Loucy (cell line): ENCODE measurements around the gene MYO5C.

ENCODE experiments used
- H2AFZ ChIP-seq: fragments of 200-600 bp; sonication (generic); 2 replicates; pipeline ENCODE4 v1.6.0; 2016; ENCODE audit warnings: antibody characterized with exemption, mild to moderate bottlenecking, low read length, moderate library complexity
- H3F3A ChIP-seq: fragments of 200-600 bp; 2 replicates; pipeline ENCODE4 v1.6.0; 2016; ENCODE audit warnings: antibody characterized with exemption, low read depth, mild to moderate bottlenecking
- H3K27me3 ChIP-seq: fragments of 200-600 bp; sonication (generic); 2 replicates; pipeline ENCODE4 v1.6.1; 2014; ENCODE audit warnings: low read length, mild to moderate bottlenecking; ENCODE audit not compliant: insufficient read depth, poor library complexity, severe bottlenecking
- H3K36me3 ChIP-seq: fragments of 200-600 bp; sonication (generic); 2 replicates; pipeline ENCODE4 v1.6.1; 2016; ENCODE audit warnings: low read length; ENCODE audit not compliant: insufficient read depth
- H3K4me1 ChIP-seq: fragments of 200-600 bp; sonication (generic); 2 replicates; pipeline ENCODE4 v1.5.1; 2014; ENCODE audit warnings: low read length, mild to moderate bottlenecking; ENCODE audit not compliant: insufficient read depth, poor library complexity, severe bottlenecking
- H3K4me2 ChIP-seq: fragments of 200-600 bp; sonication (generic); 2 replicates; pipeline ENCODE4 v1.6.0; 2014; ENCODE audit warnings: antibody characterized with exemption, low read length, low read depth, mild to moderate bottlenecking; ENCODE audit not compliant: poor library complexity, severe bottlenecking
- H3K4me3 ChIP-seq: fragments of 200-600 bp; sonication (generic); 2 replicates; pipeline ENCODE4 v1.5.1; 2014; ENCODE audit warnings: low read length, mild to moderate bottlenecking, mixed read lengths; ENCODE audit not compliant: poor library complexity, severe bottlenecking
- H3K79me2 ChIP-seq: fragments of 200-600 bp; sonication (generic); 2 replicates; pipeline ENCODE4 v1.6.1; 2014; ENCODE audit warnings: low read length; ENCODE audit not compliant: insufficient read depth
- H3K9ac ChIP-seq: fragments of 200-600 bp; sonication (generic); 2 replicates; pipeline ENCODE4 v1.6.0; 2014; ENCODE audit warnings: mild to moderate bottlenecking, low read depth, low read length, moderate library complexity; ENCODE audit not compliant: poor library complexity, severe bottlenecking
- H3K9me2 ChIP-seq: fragments of 200-600 bp; sonication (generic); replicated peaks from 2 replicates; pipeline ENCODE4 v1.6.1; 2016; ENCODE audit warnings: low read depth, low read length, mixed read lengths
- H3K9me3 ChIP-seq: fragments of 200-600 bp; sonication (generic); 2 replicates; pipeline ENCODE4 v1.6.1; 2014; ENCODE audit warnings: mild to moderate bottlenecking, antibody characterized with exemption, low read length, low read depth; ENCODE audit not compliant: insufficient read depth
- H4K20me1 ChIP-seq: fragments of 200-600 bp; sonication (generic); 2 replicates; pipeline ENCODE4 v1.6.0; 2014; ENCODE audit warnings: antibody characterized with exemption, low read length, mild to moderate bottlenecking; ENCODE audit not compliant: insufficient read depth, poor library complexity, severe bottlenecking
- EZH2phosphoT487 ChIP-seq: fragments of 200-600 bp; IDR thresholded peaks from 2 replicates; pipeline ENCODE4 v1.6.1; 2018; ENCODE audit warnings: antibody characterized with exemption, mild to moderate bottlenecking, moderate library complexity, borderline replicate concordance
- TF ChIP-seq, protein P1 (sequence below): fragments of 200-600 bp; sonication (generic); conservative IDR thresholded peaks from 2 replicates; pipeline ENCODE4 v1.5.1; 2014; ENCODE audit warnings: mild to moderate bottlenecking, antibody characterized with exemption, low read length

Gene MYO5C

DNA sequence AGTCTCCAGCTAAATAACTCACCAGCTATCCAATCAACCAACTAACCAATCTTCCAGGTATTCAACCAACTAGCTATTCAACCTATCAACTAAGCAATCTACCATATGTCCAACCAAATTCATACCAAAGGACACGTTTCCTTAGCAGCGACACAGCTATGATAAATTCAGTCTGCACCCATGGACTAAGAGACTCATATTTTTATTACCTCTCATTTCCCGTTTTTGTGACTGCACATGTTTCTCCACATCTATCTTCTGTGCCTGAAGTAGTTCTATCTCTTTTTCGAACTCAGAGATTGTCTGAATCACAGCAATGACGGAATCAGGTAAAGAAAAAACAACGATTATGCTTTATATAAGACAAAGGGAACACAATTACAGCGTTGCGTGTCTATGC is 70.4 kb downstream of the MYO5C start:
- Histone ChIP-seq H3K36me3 (no peaks in the 10 kb centered on the region), H2AFZ (no peak overlapping the region), H4K20me1 (no peaks in the 10 kb centered on the region), H3K79me2 (peaks cover 27% of the 10 kb centered on the region), H3F3A (peaks cover 6% of the 10 kb centered on the region; the same call in 1 of the 2 replicates), H3K27me3 (no peaks in the 10 kb centered on the region), H3K9me3 (no peaks in the 10 kb centered on the region), H3K9me2 (no peaks in the 10 kb centered on the region), H3K9ac (no peak overlapping the region), H3K4me1 (peaks cover 44% of the 10 kb centered on the region), H3K4me2 (peak overlapping the region; percentile 98), H3K4me3 (no peak overlapping the region)
- TF ChIP-seq, protein P1, sequence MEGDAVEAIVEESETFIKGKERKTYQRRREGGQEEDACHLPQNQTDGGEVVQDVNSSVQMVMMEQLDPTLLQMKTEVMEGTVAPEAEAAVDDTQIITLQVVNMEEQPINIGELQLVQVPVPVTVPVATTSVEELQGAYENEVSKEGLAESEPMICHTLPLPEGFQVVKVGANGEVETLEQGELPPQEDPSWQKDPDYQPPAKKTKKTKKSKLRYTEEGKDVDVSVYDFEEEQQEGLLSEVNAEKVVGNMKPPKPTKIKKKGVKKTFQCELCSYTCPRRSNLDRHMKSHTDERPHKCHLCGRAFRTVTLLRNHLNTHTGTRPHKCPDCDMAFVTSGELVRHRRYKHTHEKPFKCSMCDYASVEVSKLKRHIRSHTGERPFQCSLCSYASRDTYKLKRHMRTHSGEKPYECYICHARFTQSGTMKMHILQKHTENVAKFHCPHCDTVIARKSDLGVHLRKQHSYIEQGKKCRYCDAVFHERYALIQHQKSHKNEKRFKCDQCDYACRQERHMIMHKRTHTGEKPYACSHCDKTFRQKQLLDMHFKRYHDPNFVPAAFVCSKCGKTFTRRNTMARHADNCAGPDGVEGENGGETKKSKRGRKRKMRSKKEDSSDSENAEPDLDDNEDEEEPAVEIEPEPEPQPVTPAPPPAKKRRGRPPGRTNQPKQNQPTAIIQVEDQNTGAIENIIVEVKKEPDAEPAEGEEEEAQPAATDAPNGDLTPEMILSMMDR, result no peak
- TF ChIP-seq EZH2phosphoT487, result no peak

- no peak overlapping the region for H2AFZ ChIP-seq
- no peaks in the 10 kb centered on the region for H3K9me2 ChIP-seq
- TF ChIP-seq EZH2phosphoT487, result no peak
- TF ChIP-seq, protein P1, result no peak
- peak overlapping the region; percentile 87 for H3K4me3 ChIP-seq
- peaks cover 29% of the 10 kb centered on the region for H3K79me2 ChIP-seq
- no peaks in the 10 kb centered on the region for H3K27me3 ChIP-seq
- H3F3A ChIP-seq, result peaks cover 6% of the 10 kb centered on the region; the same call in 1 of the 2 replicates
- H3K36me3 ChIP-seq, result no peaks in the 10 kb centered on the region
- H4K20me1 ChIP-seq, result no peaks in the 10 kb centered on the region
- peak overlapping the region; percentile 98 for H3K4me2 ChIP-seq
- H3K9ac ChIP-seq, result peak overlapping the region; percentile 91
- H3K9me3 ChIP-seq, result no peaks in the 10 kb centered on the region
- peaks cover 52% of the 10 kb centered on the region for H3K4me1 ChIP-seq
Observed at GRCh38 chr15:52224211-52224610, 71.4 kb downstream of the MYO5C start.

GRCh38 chr15:52221730-52222129 is 73.9 kb downstream of the MYO5C start:
- Histone ChIP-seq H3K36me3 (no peaks in the 10 kb centered on the region), H2AFZ (peak overlapping the region; percentile 60), H4K20me1 (no peaks in the 10 kb centered on the region), H3K9me3 (no peaks in the 10 kb centered on the region), H3K4me3 (peak overlapping the region; percentile 87), H3K9me2 (no peaks in the 10 kb centered on the region), H3K27me3 (no peaks in the 10 kb centered on the region), H3F3A (peaks cover 6% of the 10 kb centered on the region; the same call in 1 of the 2 replicates), H3K79me2 (peaks cover 29% of the 10 kb centered on the region), H3K9ac (peak overlapping the region; percentile 91), H3K4me1 (peaks cover 55% of the 10 kb centered on the region), H3K4me2 (peak overlapping the region; percentile 98)
- no peak for TF ChIP-seq EZH2phosphoT487
- TF ChIP-seq, protein P1, result no peak
